ENCODE data around the gene TVP23C. TPM values are rescaled to one million over a fixed set of nuclear protein-coding genes. Genes with fewer than 3 reads are reported as not detected.

TVP23C gene
- total RNA-seq, 1 donor from 2014 or later, result 8.0 TPM

GRCh38 chr17:15494821-15495220 is 68.5 kb downstream of the TVP23C start:
- ATAC-seq, result no peak

GRCh38 chr17:15493693-15494035 is 69.6 kb downstream of the TVP23C start:
- no peak for ATAC-seq

GRCh38 chr17:15492791-15493692 is 70.2 kb downstream of the TVP23C start:
- no peak for ATAC-seq

GRCh38 chr17:15492186-15492585 is 71.1 kb downstream of the TVP23C start:
- ATAC-seq, result no peak

- peak; percentile 90 for ATAC-seq
Observed at GRCh38 chr17:15490634-15491261, 72.5 kb downstream of the TVP23C start.

GRCh38 chr17:15488557-15488956 is 74.7 kb downstream of the TVP23C start:
- ATAC-seq, result no peak

- no peak for ATAC-seq
Observed at GRCh38 chr17:15485045-15485444, 78.2 kb downstream of the TVP23C start.

GRCh38 chr17:15483431-15483830 is 79.9 kb downstream of the TVP23C start:
- ATAC-seq, result no peak

- no peak for ATAC-seq
Observed at GRCh38 chr17:15482476-15482875, 80.8 kb downstream of the TVP23C start.

GRCh38 chr17:15481481-15481880 is 81.8 kb downstream of the TVP23C start:
- ATAC-seq, result no peak

GRCh38 chr17:15480204-15480603 is 83.1 kb downstream of the TVP23C start:
- peak; percentile 90 for ATAC-seq

- no peak for ATAC-seq
Observed at GRCh38 chr17:15479703-15480102, 83.6 kb downstream of the TVP23C start.

GRCh38 chr17:15478845-15479244 is 84.4 kb downstream of the TVP23C start:
- no peak for ATAC-seq

- no peak for ATAC-seq
Observed at GRCh38 chr17:15475631-15476354, 87.5 kb downstream of the TVP23C start.

GRCh38 chr17:15472891-15473290 is 90.4 kb downstream of the TVP23C start:
- no peak for ATAC-seq

- no peak for ATAC-seq
Observed at GRCh38 chr17:15470536-15470935, 92.7 kb downstream of the TVP23C start.

- ATAC-seq, result no peak
Observed at GRCh38 chr17:15469260-15469659, 94.0 kb downstream of the TVP23C start.

- no peak for ATAC-seq
Observed at GRCh38 chr17:15468126-15468525, 95.2 kb downstream of the TVP23C start.

- no peak for ATAC-seq
Observed at GRCh38 chr17:15467592-15467991, 95.7 kb downstream of the TVP23C start, which contains the start of gene CDRT4. TSS of gene CDRT4 (minus strand) at chr17:15467621. CDS start at chr17:15440238, 27,383 bp downstream.

- ATAC-seq, result no peak
Observed at GRCh38 chr17:15466131-15466530, 97.2 kb downstream of the TVP23C start.

GRCh38 chr17:15465045-15465701 is 98.1 kb downstream of the TVP23C start:
- ATAC-seq, result no peak

GRCh38 chr17:15464231-15464985 is 98.9 kb downstream of the TVP23C start:
- peak; percentile 16 for ATAC-seq
